ENCODE data around the gene ZFHX2. TPM values are rescaled to one million over a fixed set of nuclear protein-coding genes. Genes with fewer than 3 reads are reported as not detected.

Gene ZFHX2
- polyA plus RNA-seq, 1 donor (not counting 4 experiments of a cell fraction or from before 2014, with no cell fraction given), result 0.18 TPM

DNA sequence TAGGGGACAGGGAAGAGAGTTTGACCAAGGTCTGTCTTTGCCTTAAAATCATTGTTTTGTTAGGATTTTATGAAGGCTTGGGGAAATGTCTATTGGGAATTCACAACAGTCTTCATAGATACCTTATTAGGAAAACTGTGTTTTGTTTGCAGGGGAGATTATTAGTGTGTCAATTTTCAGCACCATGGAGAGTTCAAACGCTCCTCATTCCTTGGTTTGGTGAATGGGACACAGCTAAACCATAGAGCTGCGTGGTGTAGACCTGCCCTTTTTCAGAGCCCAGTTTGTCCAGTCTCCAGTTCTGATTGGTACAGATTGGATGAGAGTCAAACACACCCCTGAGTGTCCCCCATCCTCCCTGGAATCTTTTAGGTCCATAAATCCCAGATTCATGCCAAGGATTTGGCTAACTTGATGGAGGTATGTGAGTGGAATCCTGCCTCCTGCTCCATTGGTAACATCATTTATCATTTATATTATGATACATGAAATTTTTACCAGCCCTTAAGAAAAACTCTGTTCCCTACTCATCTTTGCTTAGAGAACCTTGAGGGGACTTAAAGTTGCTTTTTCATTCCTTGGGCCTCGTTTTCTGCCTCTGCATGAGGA lies 70.1 kb downstream of the ZFHX2 start:
- peaks cover 17 to 21% of the 10 kb centered on the region in 2 experiments for H3K36me3 ChIP-seq (ENCODE audit: control insufficient read depth in 2 of 2, extremely low read depth in 1 of 2, insufficient read depth in 2 of 2, low read length in 2 of 2)
- no peak overlapping the region for H2AFZ ChIP-seq (ENCODE audit: control insufficient read depth, low read length)
- DNase-seq (ENCODE audit: low read depth, low spot score) (no peak), FAIRE-seq (no peak)
- H4K20me1 ChIP-seq (ENCODE audit: control insufficient read depth, extremely low read depth, insufficient read depth, low read length), result no peaks in the 10 kb centered on the region
- TF ChIP-seq, protein P1, sequence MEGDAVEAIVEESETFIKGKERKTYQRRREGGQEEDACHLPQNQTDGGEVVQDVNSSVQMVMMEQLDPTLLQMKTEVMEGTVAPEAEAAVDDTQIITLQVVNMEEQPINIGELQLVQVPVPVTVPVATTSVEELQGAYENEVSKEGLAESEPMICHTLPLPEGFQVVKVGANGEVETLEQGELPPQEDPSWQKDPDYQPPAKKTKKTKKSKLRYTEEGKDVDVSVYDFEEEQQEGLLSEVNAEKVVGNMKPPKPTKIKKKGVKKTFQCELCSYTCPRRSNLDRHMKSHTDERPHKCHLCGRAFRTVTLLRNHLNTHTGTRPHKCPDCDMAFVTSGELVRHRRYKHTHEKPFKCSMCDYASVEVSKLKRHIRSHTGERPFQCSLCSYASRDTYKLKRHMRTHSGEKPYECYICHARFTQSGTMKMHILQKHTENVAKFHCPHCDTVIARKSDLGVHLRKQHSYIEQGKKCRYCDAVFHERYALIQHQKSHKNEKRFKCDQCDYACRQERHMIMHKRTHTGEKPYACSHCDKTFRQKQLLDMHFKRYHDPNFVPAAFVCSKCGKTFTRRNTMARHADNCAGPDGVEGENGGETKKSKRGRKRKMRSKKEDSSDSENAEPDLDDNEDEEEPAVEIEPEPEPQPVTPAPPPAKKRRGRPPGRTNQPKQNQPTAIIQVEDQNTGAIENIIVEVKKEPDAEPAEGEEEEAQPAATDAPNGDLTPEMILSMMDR (optimal IDR thresholded peaks at IDR 0.05 in 1 of 3, IDR thresholded peaks at IDR 0.05 in 1 of 3, conservative IDR thresholded peaks at IDR 0.05 in 1 of 3; ENCODE audit: extremely low read depth in 1 of 3, insufficient read depth in 2 of 3, low read length in 3 of 3), result no peak
- TF ChIP-seq EZH2 (IDR thresholded peaks at IDR 0.05; ENCODE audit: low read length), result no peak
- H3K4me2 ChIP-seq (ENCODE audit: control insufficient read depth, extremely low read depth, insufficient read depth, low read depth, low read length), result no peak overlapping the region
- no peaks in the 10 kb centered on the region for H3K9me1 ChIP-seq (ENCODE audit: control insufficient read depth, extremely low read depth, insufficient read depth, low read length)
- no peaks in the 10 kb centered on the region for H3K79me2 ChIP-seq (ENCODE audit: control insufficient read depth, insufficient read depth, low read length)
- no peak overlapping the region for H3K9ac ChIP-seq (ENCODE audit: control insufficient read depth, extremely low read depth, insufficient read depth, low read length)
- no peaks in the 10 kb centered on the region for H3K9me3 ChIP-seq (ENCODE audit: control insufficient read depth, low read depth, low read length)
- H3K4me1 ChIP-seq (ENCODE audit: control insufficient read depth, extremely low read depth, insufficient read depth, low read length), result no peaks in the 10 kb centered on the region
- H3K4me3 ChIP-seq (ENCODE audit: control insufficient read depth in 2 of 3, extremely low read depth in 1 of 3, insufficient read depth in 2 of 3, low read depth in 1 of 3, low read length in 3 of 3), result no peak overlapping the region
- dilution Hi-C loops (cut with MboI; ENCODE audit: extremely low pct_ligation_motif_present, low sequenced_read_pairs), result no loop called here
- no peaks in the 10 kb centered on the region for H3K27me3 ChIP-seq (ENCODE audit: control insufficient read depth, extremely low read depth, insufficient read depth, low read length)
- no peak overlapping the region for H3K27ac ChIP-seq (ENCODE audit: control insufficient read depth, insufficient read depth, low read length)

DNA sequence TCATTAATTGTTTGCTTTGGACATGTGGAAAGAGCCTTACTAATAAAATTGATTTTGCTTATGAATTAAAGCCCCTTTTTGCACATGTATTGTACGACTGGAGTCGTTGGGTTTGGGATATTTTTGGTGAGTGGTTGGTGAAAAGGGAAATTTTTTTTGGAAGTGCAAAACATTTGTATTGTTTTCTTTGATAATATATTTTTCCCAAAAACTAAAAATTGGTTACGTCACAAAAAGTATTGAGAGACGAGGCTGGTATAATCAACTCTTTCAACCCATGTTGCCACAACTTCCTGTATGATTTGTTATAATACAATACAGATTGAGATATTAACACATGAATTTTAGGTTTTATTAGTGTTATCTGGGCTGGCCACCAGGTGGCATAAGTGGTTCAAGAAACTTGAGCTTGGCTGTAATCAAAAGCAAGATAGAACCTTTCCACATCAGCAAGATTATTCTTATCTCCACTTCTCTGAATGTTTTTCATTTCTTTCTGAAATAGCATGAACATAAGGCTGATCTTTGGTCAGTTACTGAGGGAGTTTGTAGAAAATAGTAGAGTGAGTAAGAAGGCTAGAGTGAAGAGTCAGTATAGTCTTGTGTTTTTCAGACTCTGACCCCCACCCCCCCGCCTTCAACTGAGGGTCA lies 73.3 kb downstream of the ZFHX2 start:
- H3K9ac ChIP-seq (ENCODE audit: control insufficient read depth, extremely low read depth, insufficient read depth, low read length), result no peak overlapping the region
- no peaks in the 10 kb centered on the region for H4K20me1 ChIP-seq (ENCODE audit: control insufficient read depth, extremely low read depth, insufficient read depth, low read length)
- H3K36me3 ChIP-seq (ENCODE audit: control insufficient read depth in 2 of 2, extremely low read depth in 1 of 2, insufficient read depth in 2 of 2, low read length in 2 of 2), result peaks cover 24 to 32% of the 10 kb centered on the region in 2 experiments
- TF ChIP-seq, protein P1 (optimal IDR thresholded peaks at IDR 0.05 in 1 of 3, IDR thresholded peaks at IDR 0.05 in 1 of 3, conservative IDR thresholded peaks at IDR 0.05 in 1 of 3; ENCODE audit: extremely low read depth in 1 of 3, insufficient read depth in 2 of 3, low read length in 3 of 3), result peak in 2 of 3 experiments; percentile 48 to 53
- TF ChIP-seq EZH2 (IDR thresholded peaks at IDR 0.05; ENCODE audit: low read length), result no peak
- H3K9me3 ChIP-seq (ENCODE audit: control insufficient read depth, low read depth, low read length), result no peaks in the 10 kb centered on the region
- H2AFZ ChIP-seq (ENCODE audit: control insufficient read depth, low read length), result no peak overlapping the region
- peak; percentile 25 for DNase-seq (ENCODE audit: low read depth, low spot score)
- H3K9me1 ChIP-seq (ENCODE audit: control insufficient read depth, extremely low read depth, insufficient read depth, low read length), result no peaks in the 10 kb centered on the region
- no peaks in the 10 kb centered on the region for H3K4me1 ChIP-seq (ENCODE audit: control insufficient read depth, extremely low read depth, insufficient read depth, low read length)
- no peak overlapping the region for H3K4me2 ChIP-seq (ENCODE audit: control insufficient read depth, extremely low read depth, insufficient read depth, low read depth, low read length)
- no peak overlapping the region for H3K27ac ChIP-seq (ENCODE audit: control insufficient read depth, insufficient read depth, low read length)
- no peaks in the 10 kb centered on the region for H3K27me3 ChIP-seq (ENCODE audit: control insufficient read depth, extremely low read depth, insufficient read depth, low read length)
- no peaks in the 10 kb centered on the region for H3K79me2 ChIP-seq (ENCODE audit: control insufficient read depth, insufficient read depth, low read length)
- no peak for FAIRE-seq
- dilution Hi-C loops (cut with MboI; ENCODE audit: extremely low pct_ligation_motif_present, low sequenced_read_pairs), result no loop called here
- no peak overlapping the region for H3K4me3 ChIP-seq (ENCODE audit: control insufficient read depth in 2 of 3, extremely low read depth in 1 of 3, insufficient read depth in 2 of 3, low read depth in 1 of 3, low read length in 3 of 3)
